ES-I3 (cell line): ENCODE measurements around the gene RBM23.
"Not testable (repeated sequence)": the region's sequence is repeated elsewhere in the genome, so short reads cannot be mapped to it uniquely, and the experiment has no call there.

Experiments
- H3K36me3 ChIP-seq: 2 replicates; pipeline ENCODE4 v1.6.1; 2013; ENCODE audit warnings: mild to moderate bottlenecking, low read length, control low read depth, moderate library complexity; ENCODE audit not compliant: insufficient read depth
- H3K4me1 ChIP-seq: 2 replicates; pipeline ENCODE4 v1.6.1; 2013; ENCODE audit warnings: mild to moderate bottlenecking, control low read depth, low read length; ENCODE audit not compliant: insufficient read depth
- H3K9ac ChIP-seq: 2 replicates; pipeline ENCODE4 v1.6.1; 2013; ENCODE audit warnings: low read depth, mild to moderate bottlenecking, low read length, moderate library complexity
- H3K9me3 ChIP-seq: 2 replicates; pipeline ENCODE4 v1.6.1; 2013; ENCODE audit warnings: mild to moderate bottlenecking, low read length, moderate library complexity; ENCODE audit not compliant: control insufficient read depth, insufficient read depth

RBM23 gene

GRCh38 chr14:22852178-22852577 lies 66.8 kb downstream of the RBM23 start:
- peaks cover 23% of the 10 kb centered on the region for H3K4me1 ChIP-seq
- H3K9me3 ChIP-seq, H3K9ac ChIP-seq, H3K36me3 ChIP-seq: not testable (repeated sequence)

GRCh38 chr14:22850944-22851764 lies 67.8 kb downstream of the RBM23 start:
- H3K4me1 ChIP-seq = peaks cover 23% of the 10 kb centered on the region

GRCh38 chr14:22849212-22849819 lies 69.6 kb downstream of the RBM23 start:
- Histone ChIP-seq H3K9me3 (no peaks in the 10 kb centered on the region), H3K9ac (no peak overlapping the region; the same call in 1 of the 2 replicates), H3K36me3 (peaks cover 7% of the 10 kb centered on the region; the same call in 1 of the 2 replicates), H3K4me1 (peaks cover 23% of the 10 kb centered on the region)

More at GRCh38 chr14:22850944-22851764, 67.8 kb downstream of the RBM23 start:
- Histone ChIP-seq H3K9ac (no peak overlapping the region), H3K9me3 (no peaks in the 10 kb centered on the region), H3K36me3 (no peaks in the 10 kb centered on the region)

- Histone ChIP-seq H3K36me3 (peaks cover 10% of the 10 kb centered on the region; the same call in 1 of the 2 replicates), H3K9ac (peak overlapping the region; percentile 14), H3K4me1 (peaks cover 23% of the 10 kb centered on the region)
These were observed 70.4 kb downstream of the RBM23 start for GRCh38 chr14:22848351-22849164.

GRCh38 chr14:22847661-22848341 lies 71.1 kb downstream of the RBM23 start:
- no peaks in the 10 kb centered on the region for H3K9me3 ChIP-seq
- H3K36me3 ChIP-seq = peaks cover 11% of the 10 kb centered on the region; the same call in 1 of the 2 replicates
- no peak overlapping the region; the same call in 1 of the 2 replicates for H3K9ac ChIP-seq
- peaks cover 21% of the 10 kb centered on the region for H3K4me1 ChIP-seq

More at GRCh38 chr14:22848351-22849164, 70.4 kb downstream of the RBM23 start:
- H3K9me3 ChIP-seq = no peaks in the 10 kb centered on the region

DNA sequence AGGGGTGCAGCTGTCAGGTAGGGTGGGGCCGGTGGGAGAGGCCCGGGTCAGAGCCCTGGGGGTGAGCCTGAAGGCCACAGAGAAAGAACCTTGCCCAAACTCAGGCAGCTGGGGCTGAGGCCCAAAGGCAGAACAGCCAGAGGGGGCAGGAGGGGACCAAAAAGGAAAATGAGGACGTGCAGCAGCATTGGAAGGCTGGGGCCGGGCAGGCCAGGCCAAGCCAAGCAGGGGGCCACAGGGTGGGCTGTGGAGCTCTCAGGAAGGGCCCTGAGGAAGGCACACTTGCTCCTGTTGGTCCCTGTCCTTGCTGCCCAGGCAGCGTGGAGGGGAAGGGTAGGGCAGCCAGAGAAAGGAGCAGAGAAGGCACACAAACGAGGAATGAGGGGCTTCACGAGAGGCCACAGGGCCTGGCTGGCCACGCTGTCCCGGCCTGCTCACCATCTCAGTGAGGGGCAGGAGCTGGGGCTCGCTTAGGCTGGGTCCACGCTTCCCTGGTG lies 72.1 kb downstream of the RBM23 start:
- Histone ChIP-seq H3K9me3 (no peaks in the 10 kb centered on the region), H3K9ac (no peak overlapping the region), H3K36me3 (peaks cover 18% of the 10 kb centered on the region; the same call in 1 of the 2 replicates), H3K4me1 (peaks cover 17% of the 10 kb centered on the region)

DNA sequence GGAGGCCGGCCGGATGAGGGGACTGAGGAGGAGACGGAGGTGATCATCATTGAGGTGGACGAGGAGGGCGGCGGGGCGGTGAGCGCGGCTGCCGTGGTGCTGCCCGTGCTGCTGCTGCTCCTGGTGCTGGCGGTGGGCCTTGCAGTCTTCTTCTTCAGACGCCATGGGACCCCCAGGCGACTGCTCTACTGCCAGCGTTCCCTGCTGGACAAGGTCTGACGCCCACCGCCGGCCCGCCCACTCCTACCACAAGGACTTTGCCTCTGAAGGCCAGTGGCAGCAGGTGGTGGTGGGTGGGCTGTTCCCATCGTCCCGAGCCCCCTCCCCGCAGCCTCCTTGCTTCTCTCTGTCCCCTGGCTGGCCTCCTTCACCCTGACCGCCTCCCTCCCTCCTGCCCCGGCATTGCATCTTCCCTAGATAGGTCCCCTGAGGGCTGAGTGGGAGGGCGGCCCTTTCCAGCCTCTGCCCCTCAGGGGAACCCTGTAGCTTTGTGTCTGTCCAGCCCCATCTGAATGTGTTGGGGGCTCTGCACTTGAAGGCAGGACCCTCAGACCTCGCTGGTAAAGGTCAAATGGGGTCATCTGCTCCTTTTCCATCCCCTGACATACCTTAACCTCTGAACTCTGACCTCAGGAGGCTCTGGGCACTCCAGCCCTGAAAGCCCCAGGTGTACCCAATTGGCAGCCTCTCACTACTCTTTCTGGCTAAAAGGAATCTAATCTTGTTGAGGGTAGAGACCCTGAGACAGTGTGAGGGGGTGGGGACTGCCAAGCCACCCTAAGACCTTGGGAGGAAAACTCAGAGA lies 72.9 kb downstream of the RBM23 start:
- Histone ChIP-seq H3K9me3 (no peaks in the 10 kb centered on the region), H3K9ac (no peak overlapping the region), H3K36me3 (peaks cover 21% of the 10 kb centered on the region; the same call in 1 of the 2 replicates), H3K4me1 (peaks cover 17% of the 10 kb centered on the region)

GRCh38 chr14:22845103-22845394 lies 73.9 kb downstream of the RBM23 start:
- peaks cover 23% of the 10 kb centered on the region; the same call in 1 of the 2 replicates for H3K36me3 ChIP-seq
- H3K9ac ChIP-seq = no peak overlapping the region
- peaks cover 17% of the 10 kb centered on the region for H3K4me1 ChIP-seq
- no peaks in the 10 kb centered on the region for H3K9me3 ChIP-seq

DNA sequence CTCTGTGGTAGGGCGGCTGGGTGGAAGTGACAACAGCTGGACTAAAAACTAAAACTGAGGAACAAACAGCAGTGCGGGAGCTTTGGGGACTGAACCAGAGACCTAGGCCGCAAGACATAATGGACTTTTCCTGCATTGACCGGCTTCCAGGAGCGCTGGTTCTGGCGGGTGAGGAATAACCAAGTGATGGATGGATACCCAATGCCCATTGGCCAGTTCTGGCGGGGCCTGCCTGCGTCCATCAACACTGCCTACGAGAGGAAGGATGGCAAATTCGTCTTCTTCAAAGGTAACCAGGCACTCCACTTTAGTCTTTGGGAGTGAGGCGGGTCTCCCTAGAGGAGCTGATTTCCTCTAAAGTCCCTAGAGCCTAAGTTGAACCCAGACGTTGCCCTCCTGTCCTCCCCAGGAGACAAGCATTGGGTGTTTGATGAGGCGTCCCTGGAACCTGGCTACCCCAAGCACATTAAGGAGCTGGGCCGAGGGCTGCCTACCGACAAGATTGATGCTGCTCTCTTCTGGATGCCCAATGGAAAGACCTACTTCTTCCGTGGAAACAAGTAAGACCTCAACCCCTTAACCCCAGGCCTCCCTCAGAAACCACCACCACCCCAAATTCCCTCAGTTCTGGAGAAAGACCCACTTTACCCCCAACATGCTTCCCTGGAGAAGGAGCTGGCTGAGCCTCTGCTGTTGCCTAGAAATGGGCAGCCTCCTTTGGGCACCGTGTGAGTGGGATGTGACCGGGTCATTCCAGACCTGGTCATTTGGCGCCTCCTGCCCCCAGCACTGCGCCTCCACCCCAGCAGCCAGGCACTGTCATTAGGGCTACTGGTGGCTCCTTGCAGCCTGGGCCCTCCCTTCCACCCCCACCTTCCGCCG lies 74.5 kb downstream of the RBM23 start:
- Histone ChIP-seq H3K36me3 (peaks cover 23% of the 10 kb centered on the region; the same call in 1 of the 2 replicates), H3K9ac (no peak overlapping the region), H3K4me1 (peaks cover 18% of the 10 kb centered on the region), H3K9me3 (no peaks in the 10 kb centered on the region)
